DMS114 treated with DMSO at 0.1 percent for 48 hours (cell line): Measurements from ENCODE around the gene IL9R.
"Not testable (repeated sequence)": the region's sequence is repeated elsewhere in the genome, so short reads cannot be mapped to it uniquely, and the experiment has no call there.

Source experiments
- DNase-seq: peaks from one replicate; lab custom pipeline; 2025; ENCODE audit not compliant: unreplicated experiment; lab: John Stamatoyannopoulos, UW

Gene IL9R

GRCh38 chrX:155998116-155998515, 620 bp downstream of the IL9R start:
- DNase-seq, result no peak

GRCh38 chrX:155998761-155999510, 1.4 kb downstream of the IL9R start:
- no peak for DNase-seq

- not testable (repeated sequence) for DNase-seq
These were observed 2.3 kb downstream of the IL9R start for GRCh38 chrX:155999751-156000150.

- no peak for DNase-seq
These were observed 2.9 kb downstream of the IL9R start for GRCh38 chrX:156000361-156000926.

GRCh38 chrX:156001001-156001666, 3.6 kb downstream of the IL9R start:
- no peak for DNase-seq

GRCh38 chrX:156001667-156002021, 4.1 kb downstream of the IL9R start:
- DNase-seq, result no peak

- no peak for DNase-seq
These were observed 5.0 kb downstream of the IL9R start for GRCh38 chrX:156002507-156002906.

GRCh38 chrX:156003486-156004185, 6.1 kb downstream of the IL9R start:
- DNase-seq, result no peak

- DNase-seq, result no peak
These were observed 6.8 kb downstream of the IL9R start for GRCh38 chrX:156004256-156004655.

- no peak for DNase-seq
These were observed 7.2 kb downstream of the IL9R start for GRCh38 chrX:156004740-156005139.

GRCh38 chrX:156005144-156005543, 7.6 kb downstream of the IL9R start:
- no peak for DNase-seq

- not testable (repeated sequence) for DNase-seq
These were observed 9.0 kb downstream of the IL9R start for GRCh38 chrX:156006468-156006867.

- DNase-seq, result not testable (repeated sequence)
These were observed 10.9 kb downstream of the IL9R start for GRCh38 chrX:156008379-156008778.

- DNase-seq, result no peak
These were observed 11.4 kb downstream of the IL9R start for GRCh38 chrX:156008915-156009314.

GRCh38 chrX:156009691-156010090, 12.2 kb downstream of the IL9R start:
- DNase-seq, result not testable (repeated sequence)

- not testable (repeated sequence) for DNase-seq
These were observed 15.9 kb downstream of the IL9R start for GRCh38 chrX:156013286-156013953.

GRCh38 chrX:156019846-156020245, 22.4 kb downstream of the IL9R start:
- not testable (repeated sequence) for DNase-seq

- DNase-seq, result not testable (repeated sequence)
These were observed 25.5 kb downstream of the IL9R start for GRCh38 chrX:156023002-156023401.

- not testable (repeated sequence) for DNase-seq
These were observed 27.5 kb downstream of the IL9R start for GRCh38 chrX:156024949-156025492.

- DNase-seq, result not testable (repeated sequence)
These were observed 31.2 kb downstream of the IL9R start for GRCh38 chrX:156028653-156029237.
